ENCODE results near the gene PWP1. TPM values are rescaled to one million over a fixed set of nuclear protein-coding genes. Genes with fewer than 3 reads are reported as not detected.

Gene PWP1
- total RNA-seq, 1 donor from 2014 or later, result 92.1 TPM

DNA sequence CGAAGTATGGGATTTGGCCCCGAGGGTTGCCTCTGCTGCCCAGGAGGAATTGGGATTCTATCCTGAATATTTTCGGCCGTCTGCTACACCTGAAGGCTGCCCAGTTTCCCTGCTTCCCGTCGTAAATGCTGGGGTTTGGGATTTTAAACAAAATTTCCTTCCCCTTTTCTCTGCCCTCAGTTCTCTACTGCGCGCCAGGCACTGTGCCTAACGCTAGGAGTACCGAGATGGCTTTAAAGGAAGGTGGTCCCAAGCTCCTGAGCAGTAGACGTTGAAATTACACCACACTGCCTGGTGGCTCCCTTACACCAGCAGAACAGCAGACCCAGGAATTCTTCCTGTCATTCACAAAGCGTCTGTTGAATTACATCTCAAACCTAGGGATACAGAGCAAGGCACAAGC, 75.9 kb downstream of the PWP1 start:
- TF ChIP-seq, protein P1, sequence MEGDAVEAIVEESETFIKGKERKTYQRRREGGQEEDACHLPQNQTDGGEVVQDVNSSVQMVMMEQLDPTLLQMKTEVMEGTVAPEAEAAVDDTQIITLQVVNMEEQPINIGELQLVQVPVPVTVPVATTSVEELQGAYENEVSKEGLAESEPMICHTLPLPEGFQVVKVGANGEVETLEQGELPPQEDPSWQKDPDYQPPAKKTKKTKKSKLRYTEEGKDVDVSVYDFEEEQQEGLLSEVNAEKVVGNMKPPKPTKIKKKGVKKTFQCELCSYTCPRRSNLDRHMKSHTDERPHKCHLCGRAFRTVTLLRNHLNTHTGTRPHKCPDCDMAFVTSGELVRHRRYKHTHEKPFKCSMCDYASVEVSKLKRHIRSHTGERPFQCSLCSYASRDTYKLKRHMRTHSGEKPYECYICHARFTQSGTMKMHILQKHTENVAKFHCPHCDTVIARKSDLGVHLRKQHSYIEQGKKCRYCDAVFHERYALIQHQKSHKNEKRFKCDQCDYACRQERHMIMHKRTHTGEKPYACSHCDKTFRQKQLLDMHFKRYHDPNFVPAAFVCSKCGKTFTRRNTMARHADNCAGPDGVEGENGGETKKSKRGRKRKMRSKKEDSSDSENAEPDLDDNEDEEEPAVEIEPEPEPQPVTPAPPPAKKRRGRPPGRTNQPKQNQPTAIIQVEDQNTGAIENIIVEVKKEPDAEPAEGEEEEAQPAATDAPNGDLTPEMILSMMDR (IDR thresholded peaks at IDR 0.05; ENCODE audit: insufficient read depth, low read length, severe bottlenecking), result no peak
- DNase-seq (ENCODE audit: low read depth), result no peak
- Histone ChIP-seq H3K36me3 (ENCODE audit: control insufficient read depth, insufficient read depth, low read length) (peaks cover 5% of the 10 kb centered on the region), H3K4me3 (ENCODE audit: low read depth, low read length) (peak overlapping the region; percentile 38), H3K27me3 (ENCODE audit: control insufficient read depth, insufficient read depth, low read length) (no peaks in the 10 kb centered on the region)
- no peak for FAIRE-seq

Other genes starting within 250 kb of the PWP1 start
- 21.3 and 21.9 TPM in 2 replicates for gene PRDM4, start 75.3 kb downstream of the PWP1 start, total RNA-seq
- not detected in 2 replicates for gene ASCL4, start 88.9 kb downstream of the PWP1 start, total RNA-seq

All from bronchial epithelial cell (primary cell).